HG03354 (cell line): ENCODE measurements around the gene ARHGAP10.

Source experiments
- ATAC-seq: cut with Tn5 transposase; IDR thresholded peaks from one replicate; pipeline ENCODE4 v1.9.1; 2021; ENCODE audit warnings: mild to moderate bottlenecking; ENCODE audit not compliant: unreplicated experiment, poor library complexity, severe bottlenecking

Gene ARHGAP10

DNA sequence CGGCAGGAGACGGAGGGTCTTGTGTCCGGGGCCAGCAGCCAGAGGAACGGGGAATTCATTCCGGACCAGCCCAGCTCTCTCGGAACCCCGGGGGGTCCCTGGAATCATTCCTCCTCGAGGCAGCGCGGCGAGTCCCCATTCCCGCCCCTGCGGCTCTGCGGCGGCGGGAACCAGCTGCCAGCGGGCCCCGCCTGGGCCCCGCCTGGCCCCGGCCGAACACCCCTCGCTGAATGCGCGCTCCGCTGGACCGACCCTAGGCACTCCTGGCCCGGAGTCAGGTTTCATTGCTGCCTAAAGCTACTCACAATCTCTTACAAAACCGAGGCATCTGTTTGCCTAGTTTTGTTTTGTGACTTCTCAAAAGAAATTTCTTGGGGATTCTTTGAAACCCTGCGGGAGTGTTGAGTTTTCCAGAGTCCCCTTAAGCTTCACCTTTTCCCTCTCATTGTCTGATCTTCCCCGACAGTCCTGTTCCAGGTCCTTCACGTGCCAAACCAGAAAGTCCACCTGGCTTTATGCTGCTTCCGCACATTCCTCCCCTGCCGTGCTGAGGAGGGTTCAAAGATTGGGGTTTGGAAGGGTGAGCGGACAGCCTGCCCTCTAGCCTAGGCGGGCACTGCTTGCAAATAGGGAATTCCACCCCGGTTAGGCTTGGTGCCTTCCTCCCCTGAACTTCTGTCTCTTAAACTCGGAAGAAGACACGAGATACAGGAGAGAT lies 789 bp downstream of the ARHGAP10 start:
- ATAC-seq = peak; percentile 37

DNA sequence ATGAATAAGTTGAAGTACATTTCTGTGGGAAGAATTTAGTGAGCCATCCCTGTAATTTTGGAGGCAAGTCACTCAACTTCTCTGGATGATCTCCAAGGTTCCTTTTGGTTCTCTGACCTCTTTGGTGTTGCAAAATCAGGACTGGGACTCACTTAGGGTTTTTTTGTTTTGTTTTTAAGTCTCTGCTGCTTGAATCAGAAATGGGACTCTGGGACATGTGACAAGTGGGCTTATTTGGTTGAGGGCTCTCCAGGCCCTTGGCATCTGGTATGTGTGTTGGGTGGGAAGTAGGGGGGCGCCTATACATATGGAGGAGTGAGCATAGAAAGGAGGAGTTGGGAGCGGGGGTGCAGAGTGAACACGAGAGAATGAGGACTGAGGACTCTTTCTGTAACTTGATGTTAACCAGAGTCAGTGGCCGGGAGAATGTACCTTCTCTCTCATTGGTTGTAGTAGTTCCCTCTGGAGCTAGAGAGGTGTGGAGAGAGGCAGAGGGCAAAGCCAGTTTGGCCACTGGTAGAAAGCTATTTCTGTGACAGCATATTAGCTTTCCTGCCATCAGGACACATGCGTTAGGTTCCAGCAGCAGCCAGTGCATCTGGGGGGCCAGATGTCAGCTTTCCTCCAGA lies 1.9 kb downstream of the ARHGAP10 start:
- ATAC-seq = no peak

DNA sequence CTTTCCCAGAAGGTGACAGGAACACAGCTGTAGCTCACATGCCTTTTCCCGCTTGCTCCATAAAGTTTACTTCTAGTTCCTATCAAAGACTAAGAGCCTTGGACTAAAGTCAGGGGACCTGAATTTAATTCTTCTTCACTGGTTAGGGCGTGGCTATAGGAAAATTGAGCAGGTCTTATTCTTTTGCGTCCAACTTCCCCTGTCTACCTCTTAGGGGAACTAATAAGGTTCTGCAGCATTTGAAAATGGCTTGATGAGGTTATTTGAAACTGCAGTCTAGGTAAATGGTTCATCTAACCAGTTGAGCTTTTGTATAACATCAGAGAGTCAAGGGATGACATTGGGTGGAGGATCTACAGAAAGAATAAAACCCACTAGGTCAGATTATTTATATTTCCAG lies 2.6 kb downstream of the ARHGAP10 start:
- no peak for ATAC-seq

DNA sequence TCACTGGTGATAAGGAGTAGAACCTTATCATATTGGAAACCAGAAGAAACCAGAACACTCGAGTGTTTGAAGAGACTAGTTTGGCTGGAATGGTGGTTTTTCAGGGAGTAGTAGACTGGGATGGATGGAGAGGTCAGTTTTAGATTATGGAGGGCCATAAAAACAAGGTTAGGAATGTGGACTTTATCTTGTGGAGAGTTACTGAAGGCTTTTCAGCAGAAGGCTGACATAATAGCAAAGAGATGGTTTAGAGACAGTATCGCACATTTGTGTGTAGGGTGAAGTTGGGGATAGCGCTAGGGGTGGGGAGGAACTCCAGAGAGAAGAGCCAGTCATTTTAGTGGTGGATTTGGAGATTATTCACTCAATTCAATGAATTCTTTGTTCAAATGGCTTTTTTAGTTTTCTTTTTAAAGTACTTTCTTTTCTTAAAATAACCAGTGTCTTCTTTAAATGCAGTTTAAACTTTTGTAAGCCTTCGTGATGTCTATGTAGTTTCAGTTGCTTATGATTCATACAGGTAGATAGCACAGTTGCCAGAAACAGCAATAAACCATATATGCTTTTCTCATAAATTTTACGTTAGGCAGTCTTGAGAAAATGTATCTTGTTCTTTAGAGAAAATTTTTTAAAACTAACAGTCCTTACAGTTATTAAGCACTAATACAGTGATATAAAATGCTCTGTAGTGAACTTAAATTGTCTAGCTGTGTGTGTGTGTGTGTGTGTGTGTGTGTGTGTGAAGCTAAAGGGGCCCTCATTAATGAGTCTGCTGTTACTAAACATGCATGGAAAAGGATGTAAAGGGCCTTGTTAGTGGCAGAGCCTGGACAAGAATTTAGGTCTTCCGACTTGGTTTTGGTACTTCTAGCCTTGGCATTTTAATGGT lies 3.8 kb downstream of the ARHGAP10 start:
- no peak for ATAC-seq

GRCh38 chr4:147736458-147736857 lies 4.6 kb downstream of the ARHGAP10 start:
- ATAC-seq = no peak

DNA sequence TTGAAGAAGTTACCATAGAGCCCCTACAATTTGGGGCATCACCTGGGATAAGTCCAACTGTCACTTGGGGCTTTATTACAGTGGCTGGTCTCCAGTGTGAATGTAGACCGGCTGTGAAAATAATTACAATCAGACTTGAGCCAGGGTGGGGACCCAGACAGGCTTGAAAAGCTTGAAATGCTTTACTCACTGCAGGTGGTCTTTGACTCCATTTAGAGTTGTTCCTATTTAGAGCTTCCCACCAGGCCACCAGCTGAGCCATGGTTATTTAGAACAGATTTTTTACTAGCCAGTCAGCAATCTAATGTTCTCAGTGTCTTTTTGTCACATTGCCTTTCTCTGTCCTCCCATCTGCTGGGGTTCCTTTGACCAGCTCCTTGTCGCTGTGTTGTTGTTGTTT lies 5.7 kb downstream of the ARHGAP10 start:
- no peak for ATAC-seq

- ATAC-seq = no peak
Observed at GRCh38 chr4:147739239-147739823, 7.4 kb downstream of the ARHGAP10 start.

- ATAC-seq = no peak
Observed at GRCh38 chr4:147740176-147740575, 8.3 kb downstream of the ARHGAP10 start.

GRCh38 chr4:147741190-147741788 lies 9.4 kb downstream of the ARHGAP10 start:
- no peak for ATAC-seq

DNA sequence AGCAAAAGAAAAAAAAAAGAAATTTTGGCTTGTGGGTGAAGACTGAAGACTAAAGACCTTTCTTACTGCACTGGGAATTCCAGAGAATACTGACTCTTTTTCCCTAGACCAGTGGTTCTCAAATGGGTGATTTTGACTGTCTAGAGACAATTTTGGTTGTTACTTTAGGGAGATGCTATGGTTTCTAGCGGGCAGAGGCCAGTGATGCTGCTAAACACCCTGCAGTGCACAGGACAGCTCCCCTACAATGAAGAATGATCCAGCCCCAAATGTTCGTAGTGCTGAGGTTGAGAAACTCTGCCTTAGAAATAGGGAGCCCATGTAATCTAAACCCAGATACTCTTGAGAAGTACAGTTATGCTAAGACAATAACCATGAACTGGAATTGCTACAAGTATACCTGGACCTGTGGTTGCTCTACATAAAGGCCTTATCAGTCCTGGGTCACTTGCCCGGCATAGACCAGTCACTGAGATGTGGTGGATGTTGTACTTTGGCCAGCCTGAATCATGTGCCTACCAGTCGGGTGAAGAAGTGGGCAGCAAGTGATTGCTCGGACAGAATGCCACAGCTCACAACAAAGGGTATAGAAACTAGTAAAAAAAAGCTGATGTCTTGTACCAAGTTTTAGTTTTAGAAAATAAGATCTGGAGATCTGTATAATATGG lies 16.0 kb downstream of the ARHGAP10 start:
- ATAC-seq = no peak

DNA sequence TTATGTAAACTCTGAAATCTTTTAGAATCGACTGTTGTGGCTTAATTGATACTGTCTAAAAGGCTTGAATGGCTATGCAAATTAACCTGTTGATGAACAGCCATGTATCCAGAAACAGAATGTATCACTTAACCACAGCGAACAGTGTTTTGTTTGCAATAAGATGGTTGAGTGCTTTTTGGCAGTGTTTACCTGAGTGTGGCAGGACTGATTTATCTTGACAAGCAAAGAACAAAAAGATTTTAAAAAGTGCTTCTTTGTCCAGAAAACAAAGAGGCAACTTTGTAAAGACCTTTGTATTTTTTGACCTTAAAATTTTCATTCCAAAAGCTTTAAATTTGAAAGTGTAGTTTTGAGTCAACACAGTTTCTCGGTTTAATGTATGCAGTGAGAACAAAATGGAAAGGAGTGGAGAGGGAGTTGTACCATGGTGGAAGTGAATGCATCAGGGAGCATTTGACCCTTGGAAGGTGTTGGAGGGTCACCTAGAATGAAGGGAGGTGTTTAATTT lies 18.0 kb downstream of the ARHGAP10 start:
- peak; percentile 99 for ATAC-seq

DNA sequence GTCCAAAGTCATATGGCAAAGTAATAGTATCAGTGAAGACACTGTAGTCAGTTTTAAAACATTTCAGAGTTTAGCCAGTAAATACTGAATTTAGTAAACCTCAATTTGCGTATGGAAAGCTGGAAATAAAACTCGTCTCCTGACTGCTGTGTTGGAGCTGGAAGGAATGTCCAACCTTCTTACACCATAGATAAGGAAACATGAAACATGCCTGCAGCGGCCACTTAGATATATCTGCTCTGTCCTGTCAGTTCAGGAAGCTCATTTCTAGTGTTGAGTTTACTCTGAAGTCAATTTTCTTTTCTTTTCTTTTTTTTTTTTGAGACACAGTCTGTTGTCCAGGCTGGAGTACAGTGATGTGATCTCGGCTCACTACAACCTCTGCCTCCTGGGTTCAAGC lies 21.2 kb downstream of the ARHGAP10 start:
- ATAC-seq = no peak

GRCh38 chr4:147754037-147754445 lies 22.2 kb downstream of the ARHGAP10 start:
- no peak for ATAC-seq

DNA sequence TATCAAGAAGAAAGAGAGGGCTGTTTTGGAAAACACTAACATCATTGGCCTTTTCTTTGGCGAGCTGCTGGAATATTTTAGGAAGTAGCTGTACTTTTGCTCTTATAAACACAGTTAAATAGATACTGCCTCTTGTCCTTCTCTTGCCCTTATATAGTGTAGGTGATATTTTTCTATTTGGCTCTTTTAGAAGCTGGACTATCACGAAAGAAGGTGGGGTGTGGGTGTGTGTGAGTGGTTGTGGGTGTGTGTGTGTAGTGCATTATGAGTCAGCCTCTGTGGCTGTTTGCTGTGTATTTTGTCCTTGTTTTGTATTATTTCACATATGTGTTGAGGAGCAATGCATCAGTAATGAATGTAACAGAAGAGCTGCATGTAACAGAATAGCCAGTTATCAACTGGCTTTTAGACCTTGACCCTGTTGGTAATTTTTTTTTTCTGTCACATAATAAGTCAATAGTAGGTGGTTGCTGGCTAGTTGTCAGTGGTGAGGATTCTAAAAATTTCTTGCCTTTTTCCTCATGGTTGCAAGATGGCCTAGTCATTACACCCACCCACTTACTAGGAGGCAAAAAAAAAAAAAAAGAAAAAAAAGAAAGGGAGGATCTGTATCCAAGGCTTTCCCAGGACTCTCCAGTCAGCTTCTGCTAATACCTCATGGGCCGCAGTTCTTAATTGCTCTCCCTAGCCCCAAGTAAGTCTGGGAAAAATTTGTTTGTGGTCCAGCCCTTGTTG lies 23.8 kb downstream of the ARHGAP10 start:
- ATAC-seq = no peak

- ATAC-seq = no peak
Observed at GRCh38 chr4:147756417-147756816, 24.5 kb downstream of the ARHGAP10 start.

DNA sequence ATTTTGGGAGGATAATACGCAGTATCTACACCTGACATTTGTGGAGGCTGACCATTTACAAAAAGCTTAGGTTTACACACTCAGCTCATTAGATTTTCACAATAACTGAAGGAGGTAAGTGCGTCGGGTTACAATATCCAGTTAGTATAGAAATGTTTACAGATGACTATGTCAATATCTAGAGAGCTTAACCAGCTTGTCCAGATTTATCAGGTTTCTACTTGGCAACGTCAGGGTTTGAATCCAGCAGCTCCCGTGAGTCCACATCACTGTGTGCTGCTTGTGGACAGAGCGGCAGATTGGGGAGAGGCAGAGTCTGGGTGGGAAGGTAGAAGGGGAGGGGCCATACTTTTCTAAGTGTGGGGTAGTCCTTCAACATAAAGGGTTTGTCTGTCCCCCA lies 28.3 kb downstream of the ARHGAP10 start:
- ATAC-seq = no peak

DNA sequence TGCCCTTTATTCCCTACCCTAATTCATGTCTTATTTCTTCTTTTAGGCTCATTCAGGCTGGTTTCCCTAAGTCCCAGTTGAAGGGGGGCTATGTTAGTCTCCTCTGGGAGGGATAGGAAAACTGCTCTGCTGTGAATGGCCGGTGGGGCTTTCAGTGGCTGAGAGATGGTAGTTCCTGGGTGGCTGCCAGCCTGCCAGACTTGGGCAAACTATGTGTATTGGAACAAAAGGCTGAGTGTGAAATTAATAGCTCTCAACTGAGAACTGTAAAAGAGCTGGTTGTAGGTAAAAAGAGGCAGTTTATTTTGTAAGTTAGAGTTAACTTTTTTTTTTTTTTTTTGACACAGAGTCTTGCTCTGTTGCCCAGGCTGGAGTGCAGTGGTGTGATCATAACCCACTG lies 28.8 kb downstream of the ARHGAP10 start:
- ATAC-seq = no peak

- no peak for ATAC-seq
Observed at GRCh38 chr4:147761218-147761883, 29.5 kb downstream of the ARHGAP10 start.
